Renal cortical epithelial cell (primary cell): ENCODE measurements around the gene PERM1. TPM values are rescaled to one million over a fixed set of nuclear protein-coding genes. Genes with fewer than 3 reads are reported as not detected.

Source experiments
- DNase-seq: peaks from one replicate; pipeline ENCODE4 v3.0.0-alpha.2; 2011; ENCODE audit warnings: low read depth
- total RNA-seq: library from RNA; depleted of rRNA; stranded (reverse); fragments of >200 nt; gene quantifications from 2 replicates; pipeline ENCODE4 v1.2.3, GENCODE V29; 2014

The PERM1 gene
- total RNA-seq, 1 donor from 2014 or later = 0.10 TPM

GRCh38 chr1:934991-935750 lies 46.7 kb downstream of the PERM1 start:
- DNase-seq = no peak

DNA sequence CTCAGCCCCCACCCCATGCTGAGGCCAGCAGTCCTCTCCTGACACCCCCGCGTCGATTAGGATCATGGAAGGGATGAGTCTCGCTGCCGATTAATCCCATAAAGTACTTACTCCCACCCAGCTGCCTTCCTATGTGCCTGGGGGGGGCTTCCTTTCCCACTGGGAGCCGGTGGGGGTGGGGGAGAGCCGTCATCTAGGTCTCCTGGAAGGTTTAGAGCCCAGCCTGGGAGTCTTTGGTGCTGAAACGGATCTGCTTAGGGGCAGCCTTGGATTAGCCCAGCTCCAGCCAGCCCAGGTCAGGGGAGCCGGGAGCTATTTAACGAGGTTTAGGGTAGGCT lies 48.3 kb downstream of the PERM1 start:
- DNase-seq = no peak

- no peak for DNase-seq
Measured at GRCh38 chr1:932776-933602, 48.9 kb downstream of the PERM1 start.

DNA sequence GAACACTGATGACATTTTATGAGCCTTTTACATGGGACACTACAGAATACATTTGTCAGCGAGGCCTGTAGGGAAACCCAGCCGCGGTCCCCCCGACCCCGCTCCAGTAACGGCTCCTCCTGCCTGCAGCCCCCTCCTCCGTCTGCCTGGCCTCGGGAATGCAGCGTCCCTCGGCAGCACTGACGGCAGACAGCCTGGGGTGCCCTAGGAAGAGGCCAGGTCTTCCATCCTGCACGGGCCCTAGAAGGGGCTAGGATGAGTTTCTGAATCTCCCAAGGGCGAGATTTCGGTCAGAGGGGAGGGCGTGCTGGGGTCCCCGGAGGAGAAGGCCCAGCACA lies 49.8 kb downstream of the PERM1 start:
- DNase-seq = no peak

DNA sequence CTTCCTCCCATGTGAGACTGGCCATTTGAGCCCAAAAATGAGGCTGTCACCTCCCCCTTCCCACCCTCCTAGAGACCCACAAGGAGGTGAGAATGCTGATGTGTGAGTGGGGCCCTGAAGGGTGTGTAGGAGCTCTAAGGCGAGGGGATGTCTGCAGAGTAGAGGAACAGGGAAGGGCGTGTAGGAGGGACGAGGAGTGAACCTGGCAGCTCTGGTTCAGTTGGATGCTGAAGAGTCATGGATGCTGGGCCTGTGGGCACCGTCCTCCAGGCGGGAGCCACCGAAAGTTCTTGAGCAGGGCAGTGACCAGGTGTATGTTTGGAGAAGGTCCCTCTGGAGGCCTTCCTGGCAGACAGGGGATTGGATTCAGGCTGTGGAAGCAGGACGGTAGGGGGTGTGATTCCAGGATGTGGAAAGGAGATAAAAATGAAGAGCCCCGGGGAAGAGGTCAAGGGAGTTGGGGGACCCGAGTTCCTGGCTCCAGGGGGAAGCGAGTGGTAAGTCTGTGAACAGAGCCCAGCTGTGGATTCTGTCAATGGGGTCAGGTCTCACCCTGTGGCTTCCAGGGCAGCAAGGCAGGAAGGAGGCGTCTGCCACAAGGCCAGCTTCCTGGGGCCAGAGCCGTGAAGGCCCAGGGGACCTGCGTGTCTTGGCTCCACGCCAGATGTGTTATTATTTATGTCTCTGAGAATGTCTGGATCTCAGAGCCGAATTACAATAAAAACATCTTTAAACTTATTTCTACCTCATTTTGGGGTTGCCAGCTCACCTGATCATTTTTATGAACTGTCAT lies 50.3 kb downstream of the PERM1 start:
- DNase-seq = no peak

GRCh38 chr1:930633-931138 lies 51.2 kb downstream of the PERM1 start:
- DNase-seq = no peak

DNA sequence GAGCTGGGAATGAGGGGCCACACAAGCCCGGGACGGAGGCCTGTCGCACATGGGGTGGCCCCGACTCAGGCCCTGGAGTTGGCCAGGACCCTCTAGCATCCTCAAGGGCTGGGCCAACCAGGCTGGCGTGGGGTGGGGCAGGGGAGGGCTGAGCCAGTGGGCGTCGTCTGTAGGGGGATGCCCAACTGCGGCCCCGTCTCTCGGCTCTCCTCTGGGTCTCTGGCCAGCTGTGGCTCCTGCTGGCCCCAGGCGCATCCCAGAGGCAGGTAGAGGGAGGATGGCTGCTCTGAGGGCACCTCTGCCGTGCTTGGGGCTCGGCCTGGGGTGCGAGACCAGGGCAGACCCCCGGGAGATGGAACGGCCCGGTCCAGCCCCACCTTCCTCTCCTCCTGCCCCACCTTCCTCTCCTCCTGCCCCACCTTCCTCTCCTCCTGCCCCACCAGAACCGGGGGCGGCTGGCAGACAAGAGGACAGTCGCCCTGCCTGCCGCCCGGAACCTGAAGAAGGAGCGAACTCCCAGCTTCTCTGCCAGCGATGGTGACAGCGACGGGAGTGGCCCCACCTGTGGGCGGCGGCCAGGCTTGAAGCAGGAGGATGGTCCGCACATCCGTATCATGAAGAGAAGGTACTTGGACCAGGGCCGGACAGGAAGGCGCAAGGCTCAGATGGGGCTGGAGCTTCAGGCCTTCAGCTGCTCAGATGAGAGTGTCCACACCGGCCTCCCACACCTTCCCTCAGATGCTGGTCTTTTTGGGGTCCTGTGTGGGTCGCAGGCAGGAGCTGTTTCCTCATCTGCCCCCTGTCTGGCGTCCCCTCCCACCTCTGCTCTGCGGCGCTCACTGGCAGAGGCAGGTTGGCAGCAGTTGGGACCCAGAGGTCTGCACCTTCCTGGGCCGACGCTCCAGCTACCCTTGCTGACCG lies 51.9 kb downstream of the PERM1 start:
- DNase-seq = no peak

DNA sequence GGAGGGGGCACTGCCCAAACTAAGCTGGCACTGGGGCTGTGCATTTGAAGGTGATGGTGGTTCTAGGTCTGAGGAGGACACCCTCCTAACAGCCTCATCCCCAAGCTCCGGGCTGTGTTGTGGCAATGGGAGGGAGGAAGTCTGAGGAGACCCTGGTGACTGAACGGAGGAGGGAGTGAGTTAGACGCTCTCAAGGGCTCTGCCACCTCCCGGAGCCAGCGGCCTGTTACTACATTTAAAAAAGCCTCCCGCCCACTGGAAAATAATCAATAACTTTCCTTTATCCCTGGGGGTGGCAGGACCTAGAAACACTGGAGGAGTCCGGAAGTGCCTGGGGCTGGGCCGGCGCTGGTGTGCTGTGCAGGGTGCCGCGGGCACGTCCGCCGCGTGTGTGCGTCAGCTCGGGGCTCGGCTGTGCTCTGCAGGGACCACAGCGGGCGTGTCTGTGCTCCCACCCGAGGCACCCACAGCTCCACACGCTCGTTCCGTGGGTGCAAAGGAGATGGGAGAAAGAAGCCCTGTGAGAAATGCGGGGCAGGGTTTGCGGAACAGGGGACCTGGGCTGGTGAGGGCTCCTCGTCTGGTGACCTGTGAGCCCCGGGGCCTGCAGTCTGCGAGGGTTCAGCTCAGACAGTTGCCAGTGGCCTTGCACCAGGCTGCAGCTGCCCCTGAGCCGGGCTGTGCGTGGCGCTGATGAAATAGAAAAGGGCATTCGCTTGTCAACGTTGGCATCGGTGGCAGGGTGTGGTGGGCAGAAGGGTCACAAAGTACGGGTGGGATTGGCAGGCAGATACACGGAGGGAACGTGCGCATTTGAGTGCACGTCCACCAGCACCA lies 52.9 kb downstream of the PERM1 start:
- no peak for DNase-seq

DNA sequence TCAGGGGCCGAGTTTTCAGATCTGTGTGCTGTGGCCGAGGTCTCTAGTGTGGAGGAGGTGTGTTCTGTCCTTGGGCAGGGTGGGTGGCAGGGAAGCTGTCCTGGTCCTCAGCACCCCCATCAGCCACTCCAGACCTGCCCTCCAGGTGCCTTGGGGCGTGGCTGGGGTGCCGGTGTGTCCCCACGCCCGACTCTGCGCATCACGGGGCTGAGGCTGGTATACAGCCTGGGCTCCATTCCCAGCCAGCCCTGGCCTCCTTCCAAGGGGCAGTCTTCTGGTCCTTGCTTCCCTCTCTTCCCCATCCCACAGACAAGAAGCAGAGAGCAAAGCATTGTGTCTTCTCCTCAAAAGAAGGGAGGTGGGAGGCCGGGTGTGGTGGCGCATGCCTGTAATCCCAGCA lies 54.1 kb downstream of the PERM1 start:
- no peak for DNase-seq

DNA sequence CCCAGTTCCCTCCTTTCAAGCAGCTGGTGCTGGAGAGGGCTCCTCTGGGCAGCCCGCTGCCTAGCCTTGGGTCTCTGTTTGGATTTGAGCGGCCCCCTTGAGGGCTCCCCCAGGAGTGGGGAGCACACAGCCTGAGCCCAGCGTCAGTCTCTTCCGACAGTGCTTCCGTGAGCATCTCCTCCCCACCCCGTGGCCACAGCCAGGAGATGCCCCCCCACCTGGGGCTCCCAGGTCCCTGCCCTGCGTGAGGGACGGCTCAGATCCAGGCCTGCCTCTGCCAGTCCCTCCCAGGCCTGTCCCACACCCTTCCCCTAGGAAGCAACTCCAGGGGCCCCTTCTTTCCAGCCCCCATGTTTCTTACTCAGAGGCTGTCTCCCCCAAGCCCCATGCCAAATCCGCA lies 54.7 kb downstream of the PERM1 start:
- DNase-seq = no peak

- DNase-seq = no peak
Measured at GRCh38 chr1:925561-926421, 56.1 kb downstream of the PERM1 start.

Other genes starting within 250 kb of the PERM1 start
- 0.87 and 20.1 TPM in 2 replicates for gene SAMD11, start 58.2 kb downstream of the PERM1 start, total RNA-seq
- gene NOC2L, start 22.8 kb downstream of the PERM1 start, total RNA-seq = 59.7 and 88.7 TPM in 2 replicates
- 1.9 and 10.1 TPM in 2 replicates for gene KLHL17, start 21.5 kb downstream of the PERM1 start, total RNA-seq
- gene PLEKHN1, start 15.6 kb downstream of the PERM1 start, total RNA-seq = 2.4 and 2.6 TPM in 2 replicates
- 12.4 and 78.1 TPM in 2 replicates for gene HES4, start 18.0 kb upstream of the PERM1 start, total RNA-seq
- 15.7 and 196 TPM in 2 replicates for gene ISG15, start 31.4 kb upstream of the PERM1 start, total RNA-seq
- gene AGRN, start 38.0 kb upstream of the PERM1 start, total RNA-seq = 353 and 1,083 TPM in 2 replicates
- 1.0 TPM in 1 of 2 replicates, not detected in the other for gene RNF223, start 92.2 kb upstream of the PERM1 start, total RNA-seq
- 8.7 and 9.8 TPM in 2 replicates for gene C1orf159, start 134.0 kb upstream of the PERM1 start, total RNA-seq
- gene TTLL10, start 191.8 kb upstream of the PERM1 start, total RNA-seq = 0.15 TPM in 1 of 2 replicates, not detected in the other
- 0.50 TPM in 1 of 2 replicates, not detected in the other for gene TNFRSF18, start 224.5 kb upstream of the PERM1 start, total RNA-seq
- not detected in 2 replicates for gene TNFRSF4, start 232.1 kb upstream of the PERM1 start, total RNA-seq
- gene SDF4, start 249.9 kb upstream of the PERM1 start, total RNA-seq = 76.6 and 207 TPM in 2 replicates